K562 (cell line): Measurements from ENCODE around the gene FAM20B. TPM values are rescaled to one million over a fixed set of nuclear protein-coding genes. Genes with fewer than 3 reads are reported as not detected.

Experiments
- BCOR ChIP-seq: fragments of 450-650 bp; IDR thresholded peaks from 2 replicates; pipeline ENCODE4 v1.6.1; 2016
- BRD9 ChIP-seq: fragments of 450-650 bp; IDR thresholded peaks from 2 replicates; pipeline ENCODE4 v1.6.1; 2018; ENCODE audit warnings: low read depth; ENCODE audit not compliant: partially characterized antibody
- CCNT2 ChIP-seq: IDR thresholded peaks from 2 replicates; pipeline ENCODE4 v1.6.1; 2011; ENCODE audit warnings: borderline replicate concordance, low read depth, mild to moderate bottlenecking, moderate library complexity, mixed read lengths, low read length; ENCODE audit not compliant: insufficient read length; ENCODE audit errors: extremely low read depth
- CHAMP1 ChIP-seq: fragments of 450-650 bp; IDR thresholded peaks from 2 replicates; pipeline ENCODE4 v1.6.1; 2016; ENCODE audit warnings: mild to moderate bottlenecking
- ELF2 ChIP-seq: fragments of 250-450 bp; sonication (Bioruptor Pico); IDR thresholded peaks from 2 replicates; pipeline ENCODE4 v1.5.0; 2021; ENCODE audit warnings: mild to moderate bottlenecking
- ETS1 ChIP-seq: conservative IDR thresholded peaks from 2 replicates; pipeline ENCODE4 v1.6.1; 2011; ENCODE audit warnings: low read depth, mild to moderate bottlenecking, low read length; ENCODE audit not compliant: control insufficient read depth
- FOXA3 ChIP-seq, 2 experiments: fragments of 450-650 bp in 1 of 2; sonication (generic) in 1 of 2; formaldehyde crosslinking; IDR thresholded peaks in 1 of 2; conservative IDR thresholded peaks in 1 of 2; 2 replicates each; pipeline versions ENCODE4 v1.4.0 to v1.8.0; 2020 to 2022; ENCODE audit warnings: mild to moderate bottlenecking in 2 of 2, missing genetic modification reagents in 1 of 2
- FOXP1 ChIP-seq: sonication (generic); formaldehyde crosslinking; IDR thresholded peaks from 2 replicates; pipeline ENCODE4 v1.8.0; 2022; ENCODE audit warnings: mild to moderate bottlenecking, missing genetic modification reagents
- HDAC2 ChIP-seq: fragments of 450-650 bp; IDR thresholded peaks from 2 replicates; pipeline ENCODE4 v1.6.1; 2016; ENCODE audit warnings: mild to moderate bottlenecking
- HDGF ChIP-seq: fragments of 450-650 bp; IDR thresholded peaks from 2 replicates; pipeline ENCODE4 v1.6.1; 2016
- NCOA6 ChIP-seq: fragments of 450-650 bp; IDR thresholded peaks from 2 replicates; pipeline ENCODE4 v1.6.1; 2017; ENCODE audit warnings: mild to moderate bottlenecking
- NEUROD1 ChIP-seq: fragments of 150-350 bp; IDR thresholded peaks from 2 replicates; pipeline ENCODE4 v1.6.1; 2014; ENCODE audit warnings: borderline replicate concordance, low read length, low read depth; ENCODE audit not compliant: partially characterized antibody
- NFIC ChIP-seq: fragments of 450-650 bp; IDR thresholded peaks from 2 replicates; pipeline ENCODE4 v1.6.1; 2017; ENCODE audit warnings: mild to moderate bottlenecking, inconsistent platforms
- POLR2AphosphoS2 ChIP-seq: IDR thresholded peaks from 2 replicates; pipeline ENCODE4 v1.6.1; 2012; ENCODE audit warnings: low read length, improper control_type of control experiment
- PTBP1 ChIP-seq: fragments of 200-400 bp; formaldehyde crosslinking; IDR thresholded peaks from 2 replicates; pipeline ENCODE4 v1.6.1; 2017; ENCODE audit warnings: low read depth, low read length
- RBM17 ChIP-seq: fragments of 200-400 bp; formaldehyde crosslinking; IDR thresholded peaks from 2 replicates; pipeline ENCODE4 v1.6.1; 2017; ENCODE audit warnings: low read depth, mild to moderate bottlenecking, low read length, borderline replicate concordance
- SMC3 ChIP-seq: conservative IDR thresholded peaks from 2 replicates; pipeline ENCODE4 v1.6.1; 2011; ENCODE audit warnings: low read depth, low read length, improper control_type of control experiment; ENCODE audit not compliant: insufficient read depth
- STAT5A ChIP-seq: IDR thresholded peaks from 2 replicates; pipeline ENCODE4 v1.6.1; 2012; ENCODE audit warnings: low read length, inconsistent platforms, borderline replicate concordance
- TAF15 ChIP-seq: fragments of 200-400 bp; formaldehyde crosslinking; IDR thresholded peaks from 2 replicates; pipeline ENCODE4 v1.6.1; 2017; ENCODE audit warnings: mild to moderate bottlenecking, low read depth, low read length, moderate library complexity
- TCF7 ChIP-seq: sonication (generic); IDR thresholded peaks from 2 replicates; pipeline ENCODE4 v1.6.1; 2016; ENCODE audit warnings: antibody characterized with exemption, borderline replicate concordance
- TEAD4 ChIP-seq, 2 experiments: sonication (generic) in 1 of 2; formaldehyde crosslinking in 1 of 2; IDR thresholded peaks; 2 replicates each; pipeline versions ENCODE4 v1.6.1 to v1.8.0; 2012 to 2022; ENCODE audit warnings: borderline replicate concordance in 1 of 2, inconsistent platforms in 1 of 2, low read length in 1 of 2, mild to moderate bottlenecking in 1 of 2, missing genetic modification reagents in 1 of 2
- TGIF2 ChIP-seq: sonication (generic); formaldehyde crosslinking; IDR thresholded peaks from 2 replicates; pipeline ENCODE4 v1.8.1; 2022; ENCODE audit warnings: mild to moderate bottlenecking, missing genetic modification reagents, moderate library complexity
- ZNF3 ChIP-seq: fragments of 250-450 bp; sonication (Bioruptor Pico); IDR thresholded peaks from 2 replicates; pipeline ENCODE4 v1.5.0; 2021; ENCODE audit warnings: mild to moderate bottlenecking, moderate library complexity
- polyA plus RNA-seq, 8 experiments: library from polyadenylated mRNA; depleted of rRNA in 4 of 8; stranded (reverse) in 5 of 8; unstranded in 3 of 8; fragments of >200 nt; fragmentation: Nextera tagmentation in 2 of 8; fragmentation: Illumina TruSeq in 1 of 8; extraction: Ambion mirVana in 2 of 8; extraction: Trizol in 1 of 8; gene quantifications; 2 replicates each; pipeline versions ENCODE4 v1.2.1 to v1.2.3, GENCODE V29; 2011 to 2014; ENCODE audit warnings: inconsistent platforms in 1 of 8, missing spikeins in 1 of 8
- total RNA-seq, 7 experiments: library from RNA; depleted of rRNA in 6 of 7; stranded (reverse); fragments of >200 nt in 6 of 7; fragmentation: Illumina TruSeq in 2 of 7; extraction: Trizol in 2 of 7; gene quantifications; 2 replicates each; pipeline versions ENCODE4 v1.2.1 to v1.2.3, GENCODE V29; 2011 to 2021; ENCODE audit warnings: low replicate concordance in 1 of 7

Gene FAM20B
- total and polyA plus RNA-seq, 9 of the 15 experiments (the other 6 are each of a cell fraction or from before 2014, with no cell fraction given) = 7.2 to 67.5 (median 42.9) TPM

DNA sequence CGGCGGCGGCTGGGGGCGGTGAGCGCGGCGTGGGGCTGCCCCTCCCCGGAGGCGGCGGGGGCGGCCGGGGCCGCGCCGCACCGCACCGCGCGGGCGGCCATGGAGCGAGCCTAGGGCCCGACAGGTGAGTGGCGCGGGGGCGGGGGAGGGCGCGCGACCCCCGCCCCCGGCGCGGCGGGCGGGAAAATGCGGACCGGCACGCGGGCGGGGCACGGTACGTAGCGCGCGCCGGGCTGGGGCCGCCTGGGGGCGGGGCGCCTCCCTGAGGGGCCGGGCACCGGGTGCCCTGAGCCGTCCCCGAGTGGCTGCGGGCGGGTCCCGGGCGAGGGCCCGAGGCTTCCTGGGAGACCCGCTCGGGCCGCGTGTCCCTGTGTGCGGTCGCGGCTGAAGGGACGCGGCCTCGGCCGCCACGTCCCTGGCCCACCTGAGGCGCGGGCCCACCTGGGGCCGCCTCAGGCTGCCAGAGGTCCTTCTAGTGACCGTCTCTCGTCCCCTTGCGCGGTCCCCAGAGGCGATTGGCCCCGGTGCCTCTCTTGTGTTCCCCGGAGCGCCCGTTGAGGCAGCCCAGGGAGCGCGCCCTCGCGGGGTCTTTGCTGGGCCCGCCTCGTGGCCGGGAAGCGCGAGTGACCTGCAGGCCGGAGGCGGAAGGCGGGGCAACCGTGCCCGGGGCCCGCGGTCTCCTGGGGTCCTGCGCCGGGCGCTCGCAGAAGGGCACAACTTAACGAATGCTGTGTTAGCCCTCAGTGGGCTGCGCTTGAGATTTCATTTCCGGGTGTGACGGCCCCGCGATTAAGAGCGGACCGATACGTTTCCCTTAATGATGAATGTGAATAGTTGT is 500 bp downstream of the FAM20B start (continued):
- TF ChIP-seq CCNT2 = peak; percentile 66
- TF ChIP-seq NCOA6 = no peak
- no peak for TF ChIP-seq PTBP1
- no peak for TF ChIP-seq BRD9
- TF ChIP-seq HDGF = no peak
- no peak for TF ChIP-seq RBM17
- TF ChIP-seq SMC3 = no peak
- no peak for TF ChIP-seq TEAD4 (IDR thresholded peaks at IDR 0.05; ENCODE audit: low read length)
- TF ChIP-seq TEAD4 (CRISPR knock-in tag; IDR thresholded peaks at IDR 0.05; ENCODE audit: borderline replicate concordance) = no peak; the same call in 1 of the 2 replicates
- 0 out of 2 replicates have a peak, but pooled peaks have one; percentile 54 for TF ChIP-seq ETS1
- no peak for TF ChIP-seq POLR2AphosphoS2
- TF ChIP-seq ELF2 (CRISPR knock-in tag) = peak; percentile 61
- TF ChIP-seq FOXA3 (CRISPR knock-in tag; conservative IDR thresholded peaks at IDR 0.05 in 1 of 2, IDR thresholded peaks at IDR 0.05 in 1 of 2) = peak; percentile 6 to 65; a peak in 1 of 4 replicates
- no peak for TF ChIP-seq TGIF2
- TF ChIP-seq STAT5A = peak; percentile 5; the same call in 1 of the 2 replicates
- TF ChIP-seq TCF7 = no peak
- no peak for TF ChIP-seq BCOR
- no peak for TF ChIP-seq NEUROD1
- no peak for TF ChIP-seq ZNF3 (CRISPR knock-in tag)
- TF ChIP-seq CHAMP1 = no peak
- no peak for TF ChIP-seq TAF15
- TF ChIP-seq FOXP1 (CRISPR knock-in tag) = peak; percentile 73; the same call in 1 of the 2 replicates
- TF ChIP-seq HDAC2 = no peak; the same call in 1 of the 2 replicates
- TF ChIP-seq NFIC = no peak
- TF ChIP-seq, all 486 proteins: peak for 158
